ENCODE measurements around the gene EML1. TPM values are rescaled to one million over a fixed set of nuclear protein-coding genes. Genes with fewer than 3 reads are reported as not detected.

Gene EML1
- total RNA-seq, 1 donor from 2014 or later, result 0.39 TPM

GRCh38 chr14:99777951-99778350 is 15.3 kb upstream of the EML1 start:
- intact Hi-C loops (cut with micrococcal nuclease), result no loop called here

GRCh38 chr14:99779751-99780150 is 13.5 kb upstream of the EML1 start:
- intact Hi-C loops (cut with micrococcal nuclease), result no loop called here

- intact Hi-C loops (cut with micrococcal nuclease), result no loop called here
Observed at GRCh38 chr14:99780690-99781089, 12.5 kb upstream of the EML1 start.

- intact Hi-C loops (cut with micrococcal nuclease), result no loop called here
Observed at GRCh38 chr14:99781091-99781490, 12.1 kb upstream of the EML1 start.

GRCh38 chr14:99781853-99782610 is 11.2 kb upstream of the EML1 start:
- intact Hi-C loops (cut with micrococcal nuclease), result no loop called here

GRCh38 chr14:99784508-99784907 is 8.7 kb upstream of the EML1 start:
- intact Hi-C loops (cut with micrococcal nuclease), result no loop called here

- intact Hi-C loops (cut with micrococcal nuclease), result no loop called here
Observed at GRCh38 chr14:99785426-99785825, 7.8 kb upstream of the EML1 start.

GRCh38 chr14:99786511-99786989 is 6.7 kb upstream of the EML1 start:
- intact Hi-C loops (cut with micrococcal nuclease), result no loop called here

- intact Hi-C loops (cut with micrococcal nuclease), result no loop called here
Observed at GRCh38 chr14:99788713-99789112, 4.5 kb upstream of the EML1 start.

- intact Hi-C loops (cut with micrococcal nuclease), result no loop called here
Observed at GRCh38 chr14:99789581-99789980, 3.6 kb upstream of the EML1 start.

- intact Hi-C loops (cut with micrococcal nuclease), result loop anchor here (5.0 kb wide), 1 partner anchor 108 kb away; the partner anchor contains the start of gene CYP46A1
Observed at GRCh38 chr14:99790201-99790977, 2.8 kb upstream of the EML1 start.

- intact Hi-C loops (cut with micrococcal nuclease), result loop anchor here (5.0 kb wide), 1 partner anchor 109 kb away; the partner anchor contains the start of gene CYP46A1
Observed at GRCh38 chr14:99790978-99791376, 2.2 kb upstream of the EML1 start.

GRCh38 chr14:99791476-99792209 is 1.6 kb upstream of the EML1 start:
- intact Hi-C loops (cut with micrococcal nuclease), result loop anchor here (5.0 kb wide), 1 partner anchor 109 kb away; the partner anchor contains the start of gene CYP46A1

GRCh38 chr14:99792210-99792535 is 1.0 kb upstream of the EML1 start:
- intact Hi-C loops (cut with micrococcal nuclease), result loop anchor here (5.0 kb wide), 1 partner anchor 110 kb away; the partner anchor contains the start of gene CYP46A1

- intact Hi-C loops (cut with micrococcal nuclease), result loop anchor here (5.0 kb wide), 1 partner anchor 110 kb away; the partner anchor contains the start of gene CYP46A1
Observed at GRCh38 chr14:99792551-99793212, 531 bp upstream of the EML1 start.

GRCh38 chr14:99794151-99794780 is 1.1 kb downstream of the EML1 start:
- intact Hi-C loops (cut with micrococcal nuclease), result loop anchor here (5.0 kb wide), 1 partner anchor 112 kb away; the partner anchor contains the start of gene CYP46A1

- intact Hi-C loops (cut with micrococcal nuclease), result no loop called here
Observed at GRCh38 chr14:99795046-99795445, 1.8 kb downstream of the EML1 start.

- intact Hi-C loops (cut with micrococcal nuclease), result no loop called here
Observed at GRCh38 chr14:99797231-99797630, 4.0 kb downstream of the EML1 start.

GRCh38 chr14:99800781-99801180 is 7.6 kb downstream of the EML1 start:
- intact Hi-C loops (cut with micrococcal nuclease), result no loop called here

GRCh38 chr14:99802301-99803105 is 9.3 kb downstream of the EML1 start:
- intact Hi-C loops (cut with micrococcal nuclease), result no loop called here
